ENCODE measurements around the gene IL6R. TPM values are rescaled to one million over a fixed set of nuclear protein-coding genes. Genes with fewer than 3 reads are reported as not detected.
A peak's percentile ranks its signal among the peaks of the same experiment; 100 is the strongest.

The IL6R gene
- total and polyA plus RNA-seq, 8 donors, result 1.9 to 73.9 (median 21.1) TPM

- no peak for DNase-seq
- TF ChIP-seq POLR2A (IDR thresholded peaks at IDR 0.05) (no peak), POLR2AphosphoS5 (IDR thresholded peaks at IDR 0.05) (no peak)
- H3K36me3 ChIP-seq, result no peaks in the 10 kb centered on the region
- WGBS, 5 donors, result 67 to 79% (median 73%) methylated on average over 8 of the region's 8 CpGs
- peaks cover 0 to 10% (median 7%) of the 10 kb centered on the region in 4 donors for H3K9me3 ChIP-seq
- H3K27me3 ChIP-seq, result peaks cover 18 to 75% (median 39%) of the 10 kb centered on the region in 3 donors
- peak overlapping the region in 3 of 5 donors; percentile 57 to 69 (median 66) for H3K27ac ChIP-seq
- H3K4me1 ChIP-seq, result peaks cover 15 to 32% (median 20%) of the 10 kb centered on the region in 4 donors
- intact Hi-C loops (cut with DNase I; ENCODE audit: low total_unique reads), result no loop called here
- H3K4me3 ChIP-seq, result peak overlapping the region; percentile 43 to 60 (median 46)
Observed at GRCh38 chr1:154500533-154500932, 95.4 kb downstream of the IL6R start.

- DNase-seq, result peak; percentile 40 to 50
- peak overlapping the region; percentile 43 to 60 (median 46) for H3K4me3 ChIP-seq
Observed at GRCh38 chr1:154501423-154502065, 96.4 kb downstream of the IL6R start.

GRCh38 chr1:154502066-154502743 is 97.1 kb downstream of the IL6R start, which contains the start of the genes SHE and TDRD10:
SHE (minus strand) TSS chr1:154502412; CDS start chr1:154502026, 386 bp downstream.
TDRD10 (plus strand) TSS chr1:154502219; CDS start chr1:154506904, 4,685 bp downstream.
- 2 to 5% (median 5%) methylated on average over 22 to 90 of the region's 90 CpGs for WGBS, 5 donors

More at GRCh38 chr1:154501423-154502065, 96.4 kb downstream of the IL6R start:
- H3K27ac ChIP-seq, result peak overlapping the region; percentile 5 to 69 (median 66)
- peaks cover 18 to 75% (median 39%) of the 10 kb centered on the region in 3 donors for H3K27me3 ChIP-seq
- WGBS, 5 donors, result 3 to 9% (median 5%) methylated on average over 9 to 54 of the region's 54 CpGs
- peaks cover 15 to 29% (median 20%) of the 10 kb centered on the region in 4 donors for H3K4me1 ChIP-seq
- intact Hi-C loops (cut with DNase I; ENCODE audit: low total_unique reads), result no loop called here
- H3K9me3 ChIP-seq, result peaks cover 0 to 17% (median 10%) of the 10 kb centered on the region in 4 donors
- TF ChIP-seq EP300 (IDR thresholded peaks at IDR 0.05) (no peak), CTCF (IDR thresholded peaks at IDR 0.05) (no peak), POLR2A (IDR thresholded peaks at IDR 0.05) (no peak), POLR2AphosphoS5 (IDR thresholded peaks at IDR 0.05) (no peak)
- no peaks in the 10 kb centered on the region for H3K36me3 ChIP-seq

GRCh38 chr1:154502744-154503115 is 97.6 kb downstream of the IL6R start:
- Histone ChIP-seq H3K27me3 (peaks cover 18 to 84% (median 39%) of the 10 kb centered on the region in 3 donors), H3K27ac (peak overlapping the region in 3 of 5 donors; percentile 66 to 69 (median 69)), H3K9me3 (peaks cover 0 to 17% (median 10%) of the 10 kb centered on the region in 4 donors), H3K4me1 (peaks cover 15 to 21% (median 17%) of the 10 kb centered on the region in 4 donors), H3K36me3 (no peaks in the 10 kb centered on the region), H3K4me3 (peak overlapping the region; percentile 43 to 60 (median 46))
- no peak for DNase-seq
- 23 to 34% (median 25%) methylated on average over 21 to 43 of the region's 43 CpGs for WGBS, 5 donors
- TF ChIP-seq EP300 (IDR thresholded peaks at IDR 0.05) (no peak), CTCF (IDR thresholded peaks at IDR 0.05) (no peak), POLR2AphosphoS5 (IDR thresholded peaks at IDR 0.05) (no peak)
- intact Hi-C loops (cut with DNase I; ENCODE audit: low total_unique reads), result no loop called here

More at GRCh38 chr1:154502066-154502743, 97.1 kb downstream of the IL6R start, which contains the start of the genes SHE and TDRD10:
- peak in 1 of 2 donors; percentile 74 for DNase-seq
- intact Hi-C loops (cut with DNase I; ENCODE audit: low total_unique reads), result no loop called here
- peaks cover 15 to 24% (median 19%) of the 10 kb centered on the region in 4 donors for H3K4me1 ChIP-seq
- peaks cover 18 to 80% (median 39%) of the 10 kb centered on the region in 3 donors for H3K27me3 ChIP-seq
- peaks cover 0 to 17% (median 10%) of the 10 kb centered on the region in 4 donors for H3K9me3 ChIP-seq
- H3K36me3 ChIP-seq, result no peaks in the 10 kb centered on the region
- H3K27ac ChIP-seq, result peak within 1 kb of the TSS; percentile 5 to 69 (median 66)
- peak within 1 kb of the TSS; percentile 43 to 60 (median 46) for H3K4me3 ChIP-seq
- TF ChIP-seq POLR2A (IDR thresholded peaks at IDR 0.05) (no peak), EP300 (IDR thresholded peaks at IDR 0.05) (no peak), CTCF (IDR thresholded peaks at IDR 0.05) (no peak), POLR2AphosphoS5 (IDR thresholded peaks at IDR 0.05) (no peak)
